Measurements from ENCODE around the gene LLCFC1.

DNA sequence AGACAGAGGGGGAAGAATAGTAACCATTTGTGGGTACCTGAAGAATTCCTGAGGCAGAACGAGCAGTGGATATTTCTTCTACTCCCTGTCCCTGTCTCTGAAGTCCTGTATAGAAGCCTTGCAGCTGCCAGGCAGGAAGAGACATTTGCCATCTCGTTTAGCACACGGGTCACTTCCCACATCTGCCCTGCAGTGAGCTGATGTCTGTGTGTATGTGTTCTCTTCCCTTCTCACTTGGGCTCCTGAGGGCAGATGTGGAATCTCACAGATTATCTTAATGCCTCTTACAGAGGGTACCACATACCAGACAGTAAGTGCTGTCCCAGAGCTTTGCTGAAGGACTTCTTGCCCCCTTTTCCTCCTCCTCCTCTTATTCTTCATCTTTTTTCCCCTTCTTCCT is 39.6 kb upstream of the LLCFC1 start:
- TF ChIP-seq, protein P1, sequence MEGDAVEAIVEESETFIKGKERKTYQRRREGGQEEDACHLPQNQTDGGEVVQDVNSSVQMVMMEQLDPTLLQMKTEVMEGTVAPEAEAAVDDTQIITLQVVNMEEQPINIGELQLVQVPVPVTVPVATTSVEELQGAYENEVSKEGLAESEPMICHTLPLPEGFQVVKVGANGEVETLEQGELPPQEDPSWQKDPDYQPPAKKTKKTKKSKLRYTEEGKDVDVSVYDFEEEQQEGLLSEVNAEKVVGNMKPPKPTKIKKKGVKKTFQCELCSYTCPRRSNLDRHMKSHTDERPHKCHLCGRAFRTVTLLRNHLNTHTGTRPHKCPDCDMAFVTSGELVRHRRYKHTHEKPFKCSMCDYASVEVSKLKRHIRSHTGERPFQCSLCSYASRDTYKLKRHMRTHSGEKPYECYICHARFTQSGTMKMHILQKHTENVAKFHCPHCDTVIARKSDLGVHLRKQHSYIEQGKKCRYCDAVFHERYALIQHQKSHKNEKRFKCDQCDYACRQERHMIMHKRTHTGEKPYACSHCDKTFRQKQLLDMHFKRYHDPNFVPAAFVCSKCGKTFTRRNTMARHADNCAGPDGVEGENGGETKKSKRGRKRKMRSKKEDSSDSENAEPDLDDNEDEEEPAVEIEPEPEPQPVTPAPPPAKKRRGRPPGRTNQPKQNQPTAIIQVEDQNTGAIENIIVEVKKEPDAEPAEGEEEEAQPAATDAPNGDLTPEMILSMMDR (IDR thresholded peaks at IDR 0.05) = no peak
- no peak for TF ChIP-seq YY1 (IDR thresholded peaks at IDR 0.05; ENCODE audit: low read depth)
- no peak for TF ChIP-seq POLR2AphosphoS5 (IDR thresholded peaks at IDR 0.05; ENCODE audit: low read depth, low read length)
